Measurements from ENCODE around the gene FXYD4. TPM values are rescaled to one million over a fixed set of nuclear protein-coding genes. Genes with fewer than 3 reads are reported as not detected.
A peak's percentile ranks its signal among the peaks of the same experiment; 100 is the strongest.

Gene FXYD4
- total RNA-seq, 2 experiments from 2014 or later: not detected

GRCh38 chr10:43396061-43396927 is 24.9 kb downstream of the FXYD4 start:
- DNase-seq (ENCODE audit: low spot score): peak; percentile 83
- H3K4me2 ChIP-seq (ENCODE audit: low read length): peak overlapping the region; percentile 96
- H3K4me1 ChIP-seq (ENCODE audit: insufficient read depth, low read length, poor library complexity, severe bottlenecking): peaks cover 55% of the 10 kb centered on the region
- peak overlapping the region; percentile 82 for H3K27ac ChIP-seq (ENCODE audit: low read depth, low read length, poor library complexity, severe bottlenecking)
- H2AFZ ChIP-seq (ENCODE audit: low read length): no peak overlapping the region
- ChIA-PET POLR2A (interaction anchor here (0.6 to 2.3 kb wide), 10 partner anchors 10 to 836 kb away, joined by 3 to 10 read pairs (median 6); no protein-coding TSS in a partner anchor), CTCF (ENCODE audit: unreplicated experiment) (no interaction called here)
- H3K4me3 ChIP-seq (ENCODE audit: low read depth, low read length, poor library complexity, severe bottlenecking): peak overlapping the region; percentile 92
- intact Hi-C loops (cut with micrococcal nuclease; ENCODE audit: unreplicated experiment): loop anchor here (2.0 kb wide), 1 partner anchor 257 kb away; the partner anchor contains the start of gene CSGALNACT2
- peaks cover 90% of the 10 kb centered on the region for H3K36me3 ChIP-seq (ENCODE audit: insufficient read depth, low read length)
- no peaks in the 10 kb centered on the region for H3K9me2 ChIP-seq (ENCODE audit: insufficient read depth, low read length)
- no peaks in the 10 kb centered on the region for H3K9me3 ChIP-seq (ENCODE audit: low read length)
- H3K79me2 ChIP-seq (ENCODE audit: insufficient read depth, low read depth, low read length): peaks cover 98% of the 10 kb centered on the region
- peaks cover 58% of the 10 kb centered on the region for H4K20me1 ChIP-seq (ENCODE audit: insufficient read depth, low read length)
- TF ChIP-seq EZH2phosphoT487 (IDR thresholded peaks at IDR 0.05; ENCODE audit: borderline replicate concordance, low read depth, low read length) (no peak), CTCF (conservative IDR thresholded peaks at IDR 0.05; ENCODE audit: low read length) (no peak)
- no TSS peak for BruUV-seq (replicated peaks)

GRCh38 chr10:43396928-43397624 is 25.6 kb downstream of the FXYD4 start:
- Histone ChIP-seq H3K36me3 (ENCODE audit: insufficient read depth, low read length) (peaks cover 90% of the 10 kb centered on the region), H4K20me1 (ENCODE audit: insufficient read depth, low read length) (peaks cover 66% of the 10 kb centered on the region), H3K9me2 (ENCODE audit: insufficient read depth, low read length) (no peaks in the 10 kb centered on the region), H3K4me2 (ENCODE audit: low read length) (peak overlapping the region; percentile 91), H2AFZ (ENCODE audit: low read length) (no peak overlapping the region), H3K27ac (ENCODE audit: low read depth, low read length, poor library complexity, severe bottlenecking) (peak overlapping the region; percentile 82), H3K79me2 (ENCODE audit: insufficient read depth, low read depth, low read length) (peaks cover 98% of the 10 kb centered on the region), H3K4me1 (ENCODE audit: insufficient read depth, low read length, poor library complexity, severe bottlenecking) (peaks cover 63% of the 10 kb centered on the region), H3K9me3 (ENCODE audit: low read length) (no peaks in the 10 kb centered on the region), H3K4me3 (ENCODE audit: low read depth, low read length, poor library complexity, severe bottlenecking) (peak overlapping the region; percentile 92)
- no peak for TF ChIP-seq CTCF (conservative IDR thresholded peaks at IDR 0.05; ENCODE audit: low read length)
- no peak for TF ChIP-seq EZH2phosphoT487 (IDR thresholded peaks at IDR 0.05; ENCODE audit: borderline replicate concordance, low read depth, low read length)
- no TSS peak for BruUV-seq (replicated peaks)
- CTCF ChIA-PET (ENCODE audit: unreplicated experiment): no interaction called here
- intact Hi-C loops (cut with micrococcal nuclease; ENCODE audit: unreplicated experiment): loop anchor here (1.0 to 2.0 kb wide), 3 partner anchors 10 to 258 kb away; partner anchors contain the start of gene CSGALNACT2
- peak; percentile 94 for DNase-seq (ENCODE audit: low spot score)
- POLR2A ChIA-PET: interaction anchor here (0.7 to 1.6 kb wide), 9 partner anchors 9 to 837 kb away, joined by 3 to 10 read pairs (median 5); no protein-coding TSS in a partner anchor

Measured in OCI-LY7 (cell line).